ENCODE results near the gene HDAC9. TPM values are rescaled to one million over a fixed set of nuclear protein-coding genes. Genes with fewer than 3 reads are reported as not detected.

Gene HDAC9
- total RNA-seq, 1 donor from 2014 or later: 28.6 TPM

- Histone ChIP-seq H3K4me2 (no peak overlapping the region), H2AFZ (replicated peaks) (no peak overlapping the region), H3K4me3 (no peak overlapping the region), H3K27ac (no peak overlapping the region), H3F3A (ENCODE audit: low read depth) (no peaks in the 10 kb centered on the region), H3K9me3 (ENCODE audit: low read depth) (no peaks in the 10 kb centered on the region), H3K27me3 (no peaks in the 10 kb centered on the region), H3K9ac (no peak overlapping the region), H4K20me1 (ENCODE audit: low read depth) (no peaks in the 10 kb centered on the region), H3K79me2 (ENCODE audit: low read depth) (no peaks in the 10 kb centered on the region), H3K4me1 (no peaks in the 10 kb centered on the region), H3K36me3 (no peaks in the 10 kb centered on the region)
- no peak overlapping the region for H3K27ac Mint-ChIP-seq
- peaks cover 2% of the 10 kb centered on the region for H3K27me3 Mint-ChIP-seq (ENCODE audit: insufficient read depth, low read depth)
- H3K4me3 Mint-ChIP-seq: no peak overlapping the region
- DNase-seq (ENCODE audit: low spot score): no peak
- H3K9me3 Mint-ChIP-seq: peaks cover 3% of the 10 kb centered on the region
- TF ChIP-seq CTCF (IDR thresholded peaks at IDR 0.05): no peak
- no peak for TF ChIP-seq EZH2phosphoT487 (IDR thresholded peaks at IDR 0.05)
- TF ChIP-seq EZH2 (IDR thresholded peaks at IDR 0.05): no peak
- peaks cover 6% of the 10 kb centered on the region for H3K4me1 Mint-ChIP-seq
- no peaks in the 10 kb centered on the region for H3K36me3 Mint-ChIP-seq
These were observed 39.9 kb upstream of the HDAC9 start for GRCh38 chr7:18455606-18456005.

GRCh38 chr7:18457832-18458231 is 37.7 kb upstream of the HDAC9 start:
- Histone ChIP-seq H3K9me3 (ENCODE audit: low read depth) (no peaks in the 10 kb centered on the region), H3K4me3 (no peak overlapping the region), H3F3A (ENCODE audit: low read depth) (no peaks in the 10 kb centered on the region), H3K27me3 (no peaks in the 10 kb centered on the region), H3K79me2 (ENCODE audit: low read depth) (no peaks in the 10 kb centered on the region), H2AFZ (replicated peaks) (no peak overlapping the region), H3K4me2 (no peak overlapping the region), H3K27ac (no peak overlapping the region), H4K20me1 (ENCODE audit: low read depth) (no peaks in the 10 kb centered on the region), H3K36me3 (no peaks in the 10 kb centered on the region), H3K4me1 (no peaks in the 10 kb centered on the region), H3K9ac (no peak overlapping the region)
- TF ChIP-seq EZH2 (IDR thresholded peaks at IDR 0.05) (no peak), CTCF (IDR thresholded peaks at IDR 0.05) (no peak), EZH2phosphoT487 (IDR thresholded peaks at IDR 0.05) (no peak)
- no peaks in the 10 kb centered on the region for H3K9me3 Mint-ChIP-seq
- peaks cover 6% of the 10 kb centered on the region for H3K4me1 Mint-ChIP-seq
- H3K4me3 Mint-ChIP-seq: no peak overlapping the region
- H3K27ac Mint-ChIP-seq: no peak overlapping the region
- DNase-seq (ENCODE audit: low spot score): no peak
- peaks cover 2% of the 10 kb centered on the region for H3K27me3 Mint-ChIP-seq (ENCODE audit: insufficient read depth, low read depth)
- H3K36me3 Mint-ChIP-seq: no peaks in the 10 kb centered on the region

GRCh38 chr7:18458830-18459229 is 36.7 kb upstream of the HDAC9 start:
- Histone ChIP-seq H2AFZ (replicated peaks) (no peak overlapping the region), H3K4me3 (no peak overlapping the region), H3F3A (ENCODE audit: low read depth) (no peaks in the 10 kb centered on the region), H3K9ac (no peak overlapping the region), H3K36me3 (no peaks in the 10 kb centered on the region), H3K27me3 (no peaks in the 10 kb centered on the region), H3K79me2 (ENCODE audit: low read depth) (no peaks in the 10 kb centered on the region), H4K20me1 (ENCODE audit: low read depth) (no peaks in the 10 kb centered on the region), H3K4me1 (no peaks in the 10 kb centered on the region), H3K9me3 (ENCODE audit: low read depth) (no peaks in the 10 kb centered on the region), H3K27ac (no peak overlapping the region), H3K4me2 (no peak overlapping the region)
- Mint-ChIP-seq H3K36me3 (no peaks in the 10 kb centered on the region), H3K9me3 (no peaks in the 10 kb centered on the region), H3K27me3 (ENCODE audit: insufficient read depth, low read depth) (peaks cover 2% of the 10 kb centered on the region), H3K4me1 (peaks cover 6% of the 10 kb centered on the region), H3K27ac (no peak overlapping the region), H3K4me3 (no peak overlapping the region)
- TF ChIP-seq EZH2 (IDR thresholded peaks at IDR 0.05): no peak
- TF ChIP-seq CTCF (IDR thresholded peaks at IDR 0.05): no peak
- no peak for TF ChIP-seq EZH2phosphoT487 (IDR thresholded peaks at IDR 0.05)
- DNase-seq (ENCODE audit: low spot score): no peak
